Peyer's patch (tissue), 4 donors: ENCODE data around the gene PIGQ. TPM values are rescaled to one million over a fixed set of nuclear protein-coding genes. Genes with fewer than 3 reads are reported as not detected.

Experiments
- DNase-seq, 3 donors: peaks; one replicate each; pipeline ENCODE4 v3.0.0-alpha.2; 2017 to 2019
- H3K27ac ChIP-seq, 4 donors: fragments of 200-600 bp; sonication (generic); one replicate each; pipeline ENCODE4 v1.5.1; 2016 to 2019
- H3K27me3 ChIP-seq, 2 donors: fragments of 200-600 bp; sonication (generic); one replicate each; pipeline ENCODE4 v1.5.1; 2019
- H3K36me3 ChIP-seq, 3 donors: fragments of 200-600 bp; sonication (generic); one replicate each; pipeline ENCODE4 v1.5.1; 2016 to 2019
- H3K4me1 ChIP-seq, 4 donors: fragments of 200-600 bp; sonication (generic); one replicate each; pipeline ENCODE4 v1.5.1; 2016 to 2019
- H3K4me3 ChIP-seq, 4 donors: fragments of 200-600 bp; sonication (generic); 1 replicate in 3 of 4; 2 replicates in 1 of 4; pipeline ENCODE4 v1.5.1; 2016 to 2019; ENCODE audit warnings: mild to moderate bottlenecking in 1 of 4
- H3K9me3 ChIP-seq, 4 donors: fragments of 200-600 bp; sonication (generic); one replicate each; pipeline ENCODE4 v1.5.1; 2016 to 2019; ENCODE audit warnings: mild to moderate bottlenecking in 1 of 4
- POLR2A ChIP-seq, 2 donors: fragments of 450-650 bp; IDR thresholded peaks; one replicate each; pipeline ENCODE4 v1.5.1; 2017; ENCODE audit warnings: antibody characterized with exemption in 2 of 2, mild to moderate bottlenecking in 2 of 2, moderate library complexity in 2 of 2
- total RNA-seq, 4 donors: library from RNA; depleted of rRNA; stranded (reverse); fragments of >200 nt; gene quantifications; one replicate each; pipeline ENCODE4 v1.1.0, GENCODE V29; 2016
- TF ChIP-seq, protein P1 (sequence below), 6 experiments: fragments of 450-650 bp in 4 of 6; fragments of 200-600 bp in 2 of 6; sonication (generic) in 1 of 6; IDR thresholded peaks; one replicate each; pipeline ENCODE4 v1.5.1; 2017 to 2019; ENCODE audit warnings: antibody characterized with exemption in 6 of 6, mild to moderate bottlenecking in 3 of 6, moderate library complexity in 1 of 6

Gene PIGQ
- total RNA-seq, 4 donors from 2014 or later, result 33.1 to 65.6 (median 55.2) TPM

DNA sequence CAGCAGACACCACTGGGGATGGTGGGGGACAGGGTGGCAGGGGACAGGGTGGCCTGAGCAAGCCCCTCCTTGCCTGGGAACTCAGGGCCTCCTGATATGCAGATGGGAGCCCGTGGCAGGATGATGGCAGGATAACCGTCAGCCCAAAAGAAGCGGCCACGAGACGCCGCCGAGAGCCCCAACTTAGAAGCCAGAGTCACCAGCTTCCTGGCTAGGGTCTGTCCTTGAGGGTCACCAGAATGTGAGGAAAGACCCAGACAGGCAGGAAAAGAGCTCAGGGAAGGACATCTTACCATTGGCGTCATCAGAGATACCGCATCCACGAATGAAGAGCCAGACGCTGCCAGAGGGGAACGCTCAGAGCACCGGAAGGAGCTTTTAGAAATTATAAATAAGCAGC is 39.5 kb downstream of the PIGQ start:
- no peak overlapping the region for H3K4me3 ChIP-seq
- no peak for DNase-seq
- H3K27ac ChIP-seq, result no peak overlapping the region
- no peaks in the 10 kb centered on the region for H3K9me3 ChIP-seq
- H3K27me3 ChIP-seq, result no peaks in the 10 kb centered on the region
- TF ChIP-seq POLR2A (IDR thresholded peaks at IDR 0.05), result no peak
- TF ChIP-seq, protein P1, sequence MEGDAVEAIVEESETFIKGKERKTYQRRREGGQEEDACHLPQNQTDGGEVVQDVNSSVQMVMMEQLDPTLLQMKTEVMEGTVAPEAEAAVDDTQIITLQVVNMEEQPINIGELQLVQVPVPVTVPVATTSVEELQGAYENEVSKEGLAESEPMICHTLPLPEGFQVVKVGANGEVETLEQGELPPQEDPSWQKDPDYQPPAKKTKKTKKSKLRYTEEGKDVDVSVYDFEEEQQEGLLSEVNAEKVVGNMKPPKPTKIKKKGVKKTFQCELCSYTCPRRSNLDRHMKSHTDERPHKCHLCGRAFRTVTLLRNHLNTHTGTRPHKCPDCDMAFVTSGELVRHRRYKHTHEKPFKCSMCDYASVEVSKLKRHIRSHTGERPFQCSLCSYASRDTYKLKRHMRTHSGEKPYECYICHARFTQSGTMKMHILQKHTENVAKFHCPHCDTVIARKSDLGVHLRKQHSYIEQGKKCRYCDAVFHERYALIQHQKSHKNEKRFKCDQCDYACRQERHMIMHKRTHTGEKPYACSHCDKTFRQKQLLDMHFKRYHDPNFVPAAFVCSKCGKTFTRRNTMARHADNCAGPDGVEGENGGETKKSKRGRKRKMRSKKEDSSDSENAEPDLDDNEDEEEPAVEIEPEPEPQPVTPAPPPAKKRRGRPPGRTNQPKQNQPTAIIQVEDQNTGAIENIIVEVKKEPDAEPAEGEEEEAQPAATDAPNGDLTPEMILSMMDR (IDR thresholded peaks at IDR 0.05), result no peak
- H3K36me3 ChIP-seq, result no peaks in the 10 kb centered on the region
- peaks cover 0 to 11% (median 2%) of the 10 kb centered on the region in 4 donors for H3K4me1 ChIP-seq

GRCh38 chr16:609984-610383 is 40.2 kb downstream of the PIGQ start:
- TF ChIP-seq, protein P1 (IDR thresholded peaks at IDR 0.05), result no peak
- TF ChIP-seq POLR2A (IDR thresholded peaks at IDR 0.05), result no peak
- H3K36me3 ChIP-seq, result no peaks in the 10 kb centered on the region
- no peak for DNase-seq
- H3K27ac ChIP-seq, result no peak overlapping the region
- H3K4me1 ChIP-seq, result peaks cover 0 to 11% (median 2%) of the 10 kb centered on the region in 4 donors
- H3K4me3 ChIP-seq, result no peak overlapping the region
- H3K27me3 ChIP-seq, result no peaks in the 10 kb centered on the region
- H3K9me3 ChIP-seq, result no peaks in the 10 kb centered on the region

- Histone ChIP-seq H3K4me3 (no peak overlapping the region), H3K36me3 (no peaks in the 10 kb centered on the region), H3K9me3 (no peaks in the 10 kb centered on the region), H3K27ac (no peak overlapping the region), H3K27me3 (no peaks in the 10 kb centered on the region), H3K4me1 (peaks cover 0 to 18% (median 2%) of the 10 kb centered on the region in 4 donors)
- peak; percentile 43 to 75 (median 68) for DNase-seq
- TF ChIP-seq, protein P1 (IDR thresholded peaks at IDR 0.05), result peak; percentile 2 to 80 (median 74)
- no peak for TF ChIP-seq POLR2A (IDR thresholded peaks at IDR 0.05)
Observed at GRCh38 chr16:610513-611381, 41.0 kb downstream of the PIGQ start.

GRCh38 chr16:615122-615521 is 45.4 kb downstream of the PIGQ start:
- no peak overlapping the region for H3K27ac ChIP-seq
- no peak for DNase-seq
- no peaks in the 10 kb centered on the region for H3K27me3 ChIP-seq
- no peaks in the 10 kb centered on the region for H3K9me3 ChIP-seq
- no peak overlapping the region for H3K4me3 ChIP-seq
- H3K4me1 ChIP-seq, result peaks cover 0 to 27% (median 2%) of the 10 kb centered on the region in 4 donors
- peaks cover 0 to 4% (median 0%) of the 10 kb centered on the region in 3 donors for H3K36me3 ChIP-seq
- TF ChIP-seq, protein P1 (IDR thresholded peaks at IDR 0.05), result no peak
- TF ChIP-seq POLR2A (IDR thresholded peaks at IDR 0.05), result no peak

GRCh38 chr16:616733-617586 is 47.2 kb downstream of the PIGQ start:
- TF ChIP-seq, protein P1 (IDR thresholded peaks at IDR 0.05), result no peak
- no peak for TF ChIP-seq POLR2A (IDR thresholded peaks at IDR 0.05)
- Histone ChIP-seq H3K4me1 (peaks cover 0 to 22% (median 0%) of the 10 kb centered on the region in 4 donors), H3K27ac (peak overlapping the region in 2 of 4 donors; percentile 25 to 52), H3K36me3 (peaks cover 0 to 4% (median 0%) of the 10 kb centered on the region in 3 donors), H3K9me3 (no peaks in the 10 kb centered on the region), H3K4me3 (no peak overlapping the region), H3K27me3 (no peaks in the 10 kb centered on the region)
- DNase-seq, result peak in 1 of 3 donors; percentile 69
